Sigmoid colon (tissue), 7 donors: ENCODE measurements around the gene TRMT61A. TPM values are rescaled to one million over a fixed set of nuclear protein-coding genes. Genes with fewer than 3 reads are reported as not detected.
A peak's percentile ranks its signal among the peaks of the same experiment; 100 is the strongest.

ENCODE experiments used
- DNase-seq: peaks from one replicate; pipeline ENCODE4 v3.0.0-alpha.2; 2019
- H3K27ac ChIP-seq, 4 donors: fragments of 200-600 bp; sonication (generic); one replicate each; pipeline ENCODE4 v1.5.1; 2016 to 2019; ENCODE audit warnings: mild to moderate bottlenecking in 1 of 4
- H3K27me3 ChIP-seq, 3 donors: fragments of 200-600 bp; sonication (generic); one replicate each; pipeline ENCODE4 v1.5.1; 2019; ENCODE audit warnings: mild to moderate bottlenecking in 1 of 3
- H3K36me3 ChIP-seq, 4 donors: fragments of 200-600 bp; sonication (generic); one replicate each; pipeline ENCODE4 v1.5.1; 2016 to 2019
- H3K4me1 ChIP-seq, 4 donors: fragments of 200-600 bp; sonication (generic); one replicate each; pipeline ENCODE4 v1.5.1; 2017 to 2019
- H3K4me3 ChIP-seq, 4 donors: fragments of 200-600 bp; sonication (generic); one replicate each; pipeline ENCODE4 v1.5.1; 2017 to 2019; ENCODE audit warnings: mild to moderate bottlenecking in 2 of 4, moderate library complexity in 1 of 4
- H3K9me3 ChIP-seq, 4 donors: fragments of 200-600 bp in 3 of 4; sonication (generic) in 3 of 4; one replicate each; pipeline versions ENCODE4 v1.5.1 to v1.6.1; 2013 to 2019
- EP300 ChIP-seq, 4 donors: sonication (generic); formaldehyde crosslinking; IDR thresholded peaks; one replicate each; pipeline ENCODE4 v1.6.1; 2017; ENCODE audit warnings: antibody characterized with exemption in 4 of 4
- POLR2A ChIP-seq, 2 donors: fragments of 450-650 bp; IDR thresholded peaks; one replicate each; pipeline ENCODE4 v1.6.1; 2016; ENCODE audit warnings: antibody characterized with exemption in 2 of 2, mild to moderate bottlenecking in 2 of 2, moderate library complexity in 2 of 2
- POLR2AphosphoS5 ChIP-seq, 4 donors: sonication (generic); formaldehyde crosslinking; IDR thresholded peaks; one replicate each; pipeline ENCODE4 v1.6.1; 2017; ENCODE audit warnings: antibody characterized with exemption in 4 of 4
- WGBS, 2 donors: extraction: QIAGEN DNeasy Blood & Tissue Kit; methylation state at CpG; one replicate each; pipeline ENCODE4 v1.1.7; 2013; 5-methylcytosine and 5-hydroxymethylcytosine counted together
- intact Hi-C: fragments of 100-400 bp; cut with DNase I; formaldehyde crosslinking; loops from one replicate; pipeline ENCODE4 v1.15.1; 2023
- polyA plus RNA-seq, 3 donors: library from polyadenylated mRNA; stranded (reverse); fragments of 200-250 nt; gene quantifications; one replicate each; pipeline ENCODE4 v1.2.3, GENCODE V29; 2013
- total RNA-seq, 4 donors: library from RNA; depleted of rRNA; stranded (reverse); fragments of >200 nt; gene quantifications; one replicate each; pipeline ENCODE4 v1.1.0, GENCODE V29; 2016
- TF ChIP-seq, protein P1 (sequence below), 4 experiments: fragments of 450-650 bp in 3 of 4; fragments of 200-600 bp in 1 of 4; IDR thresholded peaks; one replicate each; pipeline ENCODE4 v1.5.1; 2016 to 2019; ENCODE audit warnings: antibody characterized with exemption in 4 of 4, mild to moderate bottlenecking in 3 of 4, moderate library complexity in 2 of 4
- donor health status: healthy with polysubstance abuse.
- donor health status: Bipolar disorder and iron deficiency.
- donor health status: healthy.

The TRMT61A gene
- total and polyA plus RNA-seq, 7 donors = 4.2 to 27.2 (median 20.2) TPM

GRCh38 chr14:103527408-103528145 is 1.4 kb upstream of the TRMT61A start:
- H3K27me3 ChIP-seq = no peaks in the 10 kb centered on the region
- H3K9me3 ChIP-seq = no peaks in the 10 kb centered on the region
- H3K4me1 ChIP-seq = peaks cover 0 to 88% (median 80%) of the 10 kb centered on the region in 4 donors
- 67 to 73% methylated on average over 14 of the region's 14 CpGs for WGBS, 2 donors
- DNase-seq = no peak
- intact Hi-C loops = no loop called here
- H3K36me3 ChIP-seq = peaks cover 0 to 9% (median 3%) of the 10 kb centered on the region in 4 donors
- H3K27ac ChIP-seq = peak overlapping the region; percentile 90 to 98 (median 93)
- no peak overlapping the region for H3K4me3 ChIP-seq
- no peak for TF ChIP-seq EP300 (IDR thresholded peaks at IDR 0.05)
- TF ChIP-seq POLR2A (IDR thresholded peaks at IDR 0.05) = no peak
- no peak for TF ChIP-seq POLR2AphosphoS5 (IDR thresholded peaks at IDR 0.05)
- TF ChIP-seq, protein P1, sequence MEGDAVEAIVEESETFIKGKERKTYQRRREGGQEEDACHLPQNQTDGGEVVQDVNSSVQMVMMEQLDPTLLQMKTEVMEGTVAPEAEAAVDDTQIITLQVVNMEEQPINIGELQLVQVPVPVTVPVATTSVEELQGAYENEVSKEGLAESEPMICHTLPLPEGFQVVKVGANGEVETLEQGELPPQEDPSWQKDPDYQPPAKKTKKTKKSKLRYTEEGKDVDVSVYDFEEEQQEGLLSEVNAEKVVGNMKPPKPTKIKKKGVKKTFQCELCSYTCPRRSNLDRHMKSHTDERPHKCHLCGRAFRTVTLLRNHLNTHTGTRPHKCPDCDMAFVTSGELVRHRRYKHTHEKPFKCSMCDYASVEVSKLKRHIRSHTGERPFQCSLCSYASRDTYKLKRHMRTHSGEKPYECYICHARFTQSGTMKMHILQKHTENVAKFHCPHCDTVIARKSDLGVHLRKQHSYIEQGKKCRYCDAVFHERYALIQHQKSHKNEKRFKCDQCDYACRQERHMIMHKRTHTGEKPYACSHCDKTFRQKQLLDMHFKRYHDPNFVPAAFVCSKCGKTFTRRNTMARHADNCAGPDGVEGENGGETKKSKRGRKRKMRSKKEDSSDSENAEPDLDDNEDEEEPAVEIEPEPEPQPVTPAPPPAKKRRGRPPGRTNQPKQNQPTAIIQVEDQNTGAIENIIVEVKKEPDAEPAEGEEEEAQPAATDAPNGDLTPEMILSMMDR (IDR thresholded peaks at IDR 0.05) = no peak

- TF ChIP-seq POLR2AphosphoS5 (IDR thresholded peaks at IDR 0.05) (no peak), EP300 (IDR thresholded peaks at IDR 0.05) (no peak), POLR2A (IDR thresholded peaks at IDR 0.05) (no peak)
- TF ChIP-seq, protein P1 (IDR thresholded peaks at IDR 0.05) = no peak
- H3K27me3 ChIP-seq = no peaks in the 10 kb centered on the region
- peak; percentile 73 for DNase-seq
- WGBS, 2 donors = 16 to 50% methylated on average over 10 of the region's 10 CpGs
- H3K36me3 ChIP-seq = peaks cover 0 to 9% (median 3%) of the 10 kb centered on the region in 4 donors
- peaks cover 0 to 90% (median 81%) of the 10 kb centered on the region in 4 donors for H3K4me1 ChIP-seq
- H3K4me3 ChIP-seq = peak overlapping the region; percentile 85 to 96 (median 96)
- intact Hi-C loops = no loop called here
- peak overlapping the region; percentile 90 to 98 (median 93) for H3K27ac ChIP-seq
- no peaks in the 10 kb centered on the region for H3K9me3 ChIP-seq
Measured at GRCh38 chr14:103528146-103528586, 830 bp upstream of the TRMT61A start.

DNA sequence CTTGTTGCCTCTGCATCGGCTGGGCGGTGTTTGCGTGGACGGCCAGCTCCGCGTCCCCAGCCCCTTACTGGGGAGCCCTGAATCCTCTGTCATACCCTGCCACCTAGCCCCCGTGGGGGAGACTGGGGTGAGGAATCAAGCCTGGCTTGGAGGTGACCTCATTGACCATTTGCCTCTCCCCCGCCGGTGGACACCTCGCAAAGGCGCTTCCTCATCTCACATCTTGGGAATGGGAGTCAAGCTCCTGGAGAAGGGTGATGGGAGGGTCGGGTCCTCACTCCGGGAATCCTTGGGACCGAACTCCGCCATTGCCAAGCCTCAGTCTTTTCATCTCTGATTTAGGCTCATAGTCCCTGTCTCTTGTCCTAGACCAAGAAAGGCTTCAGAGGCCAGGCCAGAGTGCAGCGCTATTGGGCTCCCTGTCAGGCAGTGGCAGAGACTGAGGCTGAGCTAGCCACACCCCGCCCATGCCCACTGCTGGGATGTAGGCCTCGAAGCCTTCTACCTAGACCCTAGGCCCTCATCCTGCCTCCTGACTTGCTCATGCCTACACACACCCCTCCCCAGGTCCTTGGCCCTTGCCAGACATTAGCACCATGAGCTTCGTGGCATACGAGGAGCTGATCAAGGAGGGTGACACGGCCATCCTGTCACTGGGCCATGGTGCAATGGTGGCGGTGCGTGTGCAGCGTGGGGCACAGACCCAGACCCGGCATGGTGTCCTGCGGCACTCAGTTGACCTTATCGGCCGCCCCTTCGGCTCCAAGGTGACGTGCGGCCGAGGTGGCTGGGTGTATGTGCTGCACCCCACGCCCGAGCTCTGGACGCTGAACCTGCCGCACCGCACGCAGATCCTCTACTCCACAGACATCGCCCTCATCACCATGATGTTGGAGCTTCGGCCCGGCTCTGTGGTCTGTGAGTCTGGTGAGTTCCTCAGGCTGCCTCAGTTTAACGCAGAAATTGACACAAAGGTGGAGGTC is 678 bp downstream of the TRMT61A start:
- TF ChIP-seq POLR2AphosphoS5 (IDR thresholded peaks at IDR 0.05) (no peak), POLR2A (IDR thresholded peaks at IDR 0.05) (no peak), EP300 (IDR thresholded peaks at IDR 0.05) (no peak)
- TF ChIP-seq, protein P1 (IDR thresholded peaks at IDR 0.05) = no peak
- H3K27ac ChIP-seq = peak overlapping the region; percentile 90 to 98 (median 93)
- H3K4me1 ChIP-seq = peaks cover 0 to 90% (median 84%) of the 10 kb centered on the region in 4 donors
- 46 to 53% methylated on average over 42 of the region's 42 CpGs for WGBS, 2 donors
- no peaks in the 10 kb centered on the region for H3K9me3 ChIP-seq
- H3K27me3 ChIP-seq = no peaks in the 10 kb centered on the region
- peak overlapping the region; percentile 85 to 96 (median 96) for H3K4me3 ChIP-seq
- DNase-seq = no peak
- H3K36me3 ChIP-seq = peaks cover 0 to 9% (median 3%) of the 10 kb centered on the region in 4 donors
- intact Hi-C loops = no loop called here

- 68 to 79% methylated on average over 7 of the region's 7 CpGs for WGBS, 2 donors
- Histone ChIP-seq H3K9me3 (no peaks in the 10 kb centered on the region), H3K27ac (peak overlapping the region in 3 of 4 donors; percentile 92 to 98 (median 94)), H3K27me3 (no peaks in the 10 kb centered on the region), H3K4me1 (peaks cover 0 to 90% (median 86%) of the 10 kb centered on the region in 4 donors), H3K4me3 (no peak overlapping the region), H3K36me3 (peaks cover 0 to 13% (median 3%) of the 10 kb centered on the region in 4 donors)
- no peak for TF ChIP-seq POLR2AphosphoS5 (IDR thresholded peaks at IDR 0.05)
- no peak for TF ChIP-seq POLR2A (IDR thresholded peaks at IDR 0.05)
- TF ChIP-seq, protein P1 (IDR thresholded peaks at IDR 0.05) = no peak
- no peak for TF ChIP-seq EP300 (IDR thresholded peaks at IDR 0.05)
- peak; percentile 68 for DNase-seq
- intact Hi-C loops = no loop called here
Measured at GRCh38 chr14:103530390-103530789, 1.4 kb downstream of the TRMT61A start.
